HL-60 (cell line): ENCODE data around the gene SGSM1.

Experiments used
- DNase-seq, 2 experiments: peaks; one replicate each; pipeline ENCODE4 v3.0.0-alpha.2; 2010 to 2020; ENCODE audit warnings: low read depth in 1 of 2, low spot score in 1 of 2
- H3K27ac ChIP-seq: fragments of 250-450 bp; sonication (Bioruptor Pico); replicated peaks from 2 replicates; pipeline ENCODE4 v1.5.1; 2020; ENCODE audit warnings: mild to moderate bottlenecking, moderate library complexity
- H3K27me3 ChIP-seq: fragments of 250-450 bp; sonication (Bioruptor Pico); 2 replicates; pipeline ENCODE4 v1.5.1; 2021; ENCODE audit warnings: mild to moderate bottlenecking, moderate library complexity; ENCODE audit not compliant: insufficient read depth, poor library complexity, severe bottlenecking
- H3K4me3 ChIP-seq: replicated peaks from 2 replicates; pipeline ENCODE4 v1.5.1; 2011; ENCODE audit warnings: mild to moderate bottlenecking, control low read depth, low read length; ENCODE audit not compliant: insufficient read depth
- GABPA ChIP-seq: IDR thresholded peaks from 2 replicates; pipeline ENCODE4 v1.6.1; 2012; ENCODE audit warnings: low read depth
- POLR2AphosphoS5 ChIP-seq: IDR thresholded peaks from 2 replicates; pipeline ENCODE4 v1.6.1; 2012; ENCODE audit warnings: low read depth
- SPI1 ChIP-seq: IDR thresholded peaks from 2 replicates; pipeline ENCODE4 v1.6.1; 2012; ENCODE audit warnings: low read depth, mild to moderate bottlenecking, borderline replicate concordance
- TF ChIP-seq, protein P1 (sequence below): IDR thresholded peaks from one replicate; pipeline ENCODE4 v1.5.1; 2011; ENCODE audit warnings: low read length, control low read depth, inconsistent platforms; ENCODE audit not compliant: insufficient read depth
- TF ChIP-seq, protein P2 (sequence below): IDR thresholded peaks from 2 replicates; pipeline ENCODE4 v1.6.1; 2012; ENCODE audit warnings: low read depth; ENCODE audit not compliant: insufficient replicate concordance

SGSM1 gene

DNA sequence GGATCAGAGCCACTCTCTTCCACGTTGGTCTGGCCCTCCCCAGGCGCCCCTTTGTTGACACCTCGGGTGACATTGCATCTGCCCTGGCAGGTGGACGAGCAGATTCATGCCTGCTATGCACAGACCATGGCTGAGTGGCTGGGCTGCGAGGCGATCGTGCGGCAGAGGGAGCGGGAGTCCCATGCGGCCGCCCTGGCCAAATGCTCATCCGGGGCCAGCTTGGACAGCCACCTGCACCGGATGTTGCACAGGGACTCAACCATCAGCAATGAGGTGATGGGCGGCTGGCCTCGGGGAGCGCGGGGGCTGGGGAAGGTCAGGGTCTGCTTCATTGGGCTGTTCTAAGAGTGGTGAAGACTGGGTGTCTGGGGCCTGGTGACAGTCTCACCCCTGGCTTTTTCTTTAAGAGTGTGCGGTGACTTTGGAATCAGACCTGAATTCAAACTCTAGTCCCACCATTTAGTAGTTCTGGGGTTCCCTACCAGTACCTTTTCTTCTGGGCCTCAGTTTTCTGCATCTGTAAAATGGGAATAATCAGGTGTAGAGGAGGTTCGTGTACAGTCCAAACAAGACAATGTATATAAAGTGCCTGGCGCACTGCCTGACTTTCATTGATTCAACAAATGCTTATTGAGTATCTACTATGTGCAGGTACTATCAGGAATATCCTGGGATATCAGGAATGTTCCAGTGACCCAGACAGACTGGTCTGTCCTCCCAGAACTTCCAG lies 87.5 kb downstream of the SGSM1 start:
- Histone ChIP-seq H3K4me3 (no peak overlapping the region), H3K27ac (peak overlapping the region; percentile 84), H3K27me3 (no peaks in the 10 kb centered on the region)
- TF ChIP-seq GABPA (no peak), POLR2AphosphoS5 (no peak)
- no peak for DNase-seq

DNA sequence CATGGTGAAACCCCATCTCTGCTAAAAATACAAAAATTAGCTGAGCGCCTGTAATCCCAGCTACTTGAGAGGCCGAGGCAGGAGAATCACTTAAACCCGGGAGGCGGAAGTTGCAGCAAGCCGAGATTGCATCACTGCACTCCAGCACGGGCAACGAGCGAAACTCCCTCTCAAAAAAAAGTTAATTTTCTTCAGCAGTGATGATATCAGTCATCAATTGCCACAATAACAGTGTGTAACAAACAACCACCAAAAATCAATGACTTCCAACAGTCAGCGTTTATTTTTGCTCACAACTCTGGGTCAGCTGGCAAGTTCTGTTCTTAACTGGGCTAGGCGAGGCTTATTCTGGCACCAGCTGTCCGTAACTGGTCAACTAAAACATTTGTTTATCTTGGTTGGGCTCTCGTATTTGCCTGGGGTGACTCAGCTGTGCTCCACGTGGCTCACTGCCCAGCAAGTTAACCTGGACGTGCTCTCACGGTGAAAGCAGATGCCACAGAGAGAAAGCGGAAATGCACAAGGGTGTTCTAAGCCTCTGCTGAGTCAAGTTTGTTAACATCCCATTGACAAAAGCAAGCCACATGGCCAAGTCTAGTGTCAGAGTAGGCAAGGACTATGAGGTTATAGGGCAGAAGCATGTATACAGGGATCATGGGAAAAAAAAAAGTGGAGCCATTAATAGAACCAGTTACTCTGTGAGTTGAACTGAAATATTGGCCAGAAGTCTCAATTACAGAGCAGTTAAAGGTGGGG lies 88.4 kb downstream of the SGSM1 start:
- peak; percentile 69 to 87 for DNase-seq
- TF ChIP-seq SPI1 (peak; percentile 94), GABPA (peak; percentile 35; the same call in 1 of the 2 replicates), POLR2AphosphoS5 (peak; percentile 70)
- TF ChIP-seq, protein P1, sequence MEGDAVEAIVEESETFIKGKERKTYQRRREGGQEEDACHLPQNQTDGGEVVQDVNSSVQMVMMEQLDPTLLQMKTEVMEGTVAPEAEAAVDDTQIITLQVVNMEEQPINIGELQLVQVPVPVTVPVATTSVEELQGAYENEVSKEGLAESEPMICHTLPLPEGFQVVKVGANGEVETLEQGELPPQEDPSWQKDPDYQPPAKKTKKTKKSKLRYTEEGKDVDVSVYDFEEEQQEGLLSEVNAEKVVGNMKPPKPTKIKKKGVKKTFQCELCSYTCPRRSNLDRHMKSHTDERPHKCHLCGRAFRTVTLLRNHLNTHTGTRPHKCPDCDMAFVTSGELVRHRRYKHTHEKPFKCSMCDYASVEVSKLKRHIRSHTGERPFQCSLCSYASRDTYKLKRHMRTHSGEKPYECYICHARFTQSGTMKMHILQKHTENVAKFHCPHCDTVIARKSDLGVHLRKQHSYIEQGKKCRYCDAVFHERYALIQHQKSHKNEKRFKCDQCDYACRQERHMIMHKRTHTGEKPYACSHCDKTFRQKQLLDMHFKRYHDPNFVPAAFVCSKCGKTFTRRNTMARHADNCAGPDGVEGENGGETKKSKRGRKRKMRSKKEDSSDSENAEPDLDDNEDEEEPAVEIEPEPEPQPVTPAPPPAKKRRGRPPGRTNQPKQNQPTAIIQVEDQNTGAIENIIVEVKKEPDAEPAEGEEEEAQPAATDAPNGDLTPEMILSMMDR, result no peak
- TF ChIP-seq, protein P2, sequence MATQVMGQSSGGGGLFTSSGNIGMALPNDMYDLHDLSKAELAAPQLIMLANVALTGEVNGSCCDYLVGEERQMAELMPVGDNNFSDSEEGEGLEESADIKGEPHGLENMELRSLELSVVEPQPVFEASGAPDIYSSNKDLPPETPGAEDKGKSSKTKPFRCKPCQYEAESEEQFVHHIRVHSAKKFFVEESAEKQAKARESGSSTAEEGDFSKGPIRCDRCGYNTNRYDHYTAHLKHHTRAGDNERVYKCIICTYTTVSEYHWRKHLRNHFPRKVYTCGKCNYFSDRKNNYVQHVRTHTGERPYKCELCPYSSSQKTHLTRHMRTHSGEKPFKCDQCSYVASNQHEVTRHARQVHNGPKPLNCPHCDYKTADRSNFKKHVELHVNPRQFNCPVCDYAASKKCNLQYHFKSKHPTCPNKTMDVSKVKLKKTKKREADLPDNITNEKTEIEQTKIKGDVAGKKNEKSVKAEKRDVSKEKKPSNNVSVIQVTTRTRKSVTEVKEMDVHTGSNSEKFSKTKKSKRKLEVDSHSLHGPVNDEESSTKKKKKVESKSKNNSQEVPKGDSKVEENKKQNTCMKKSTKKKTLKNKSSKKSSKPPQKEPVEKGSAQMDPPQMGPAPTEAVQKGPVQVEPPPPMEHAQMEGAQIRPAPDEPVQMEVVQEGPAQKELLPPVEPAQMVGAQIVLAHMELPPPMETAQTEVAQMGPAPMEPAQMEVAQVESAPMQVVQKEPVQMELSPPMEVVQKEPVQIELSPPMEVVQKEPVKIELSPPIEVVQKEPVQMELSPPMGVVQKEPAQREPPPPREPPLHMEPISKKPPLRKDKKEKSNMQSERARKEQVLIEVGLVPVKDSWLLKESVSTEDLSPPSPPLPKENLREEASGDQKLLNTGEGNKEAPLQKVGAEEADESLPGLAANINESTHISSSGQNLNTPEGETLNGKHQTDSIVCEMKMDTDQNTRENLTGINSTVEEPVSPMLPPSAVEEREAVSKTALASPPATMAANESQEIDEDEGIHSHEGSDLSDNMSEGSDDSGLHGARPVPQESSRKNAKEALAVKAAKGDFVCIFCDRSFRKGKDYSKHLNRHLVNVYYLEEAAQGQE, result no peak
- Histone ChIP-seq H3K27me3 (no peaks in the 10 kb centered on the region), H3K27ac (peak overlapping the region; percentile 84), H3K4me3 (no peak overlapping the region)

DNA sequence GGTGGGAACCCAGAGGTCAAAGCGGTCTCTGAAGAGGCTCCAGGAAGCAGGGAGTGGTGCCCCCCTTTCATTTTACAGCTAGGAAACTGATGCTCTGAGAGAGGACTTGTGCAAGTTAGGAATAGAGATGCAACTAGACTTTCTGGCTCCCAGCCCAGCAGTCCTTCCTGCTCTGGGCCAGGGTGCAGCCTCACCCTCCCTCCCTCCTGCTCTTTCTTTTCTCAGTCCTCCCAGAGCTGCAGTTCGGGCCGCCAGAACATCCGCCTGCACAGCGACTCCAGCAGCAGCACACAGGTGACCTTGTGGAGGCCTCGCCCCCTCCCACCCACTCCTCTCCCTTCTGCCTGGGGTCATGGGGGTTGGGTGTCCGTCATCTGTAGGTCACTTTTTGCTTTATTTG lies 89.0 kb downstream of the SGSM1 start:
- DNase-seq, result peak; percentile 20 to 69
- Histone ChIP-seq H3K27ac (peak overlapping the region; percentile 84), H3K4me3 (no peak overlapping the region), H3K27me3 (no peaks in the 10 kb centered on the region)
- TF ChIP-seq GABPA (no peak), SPI1 (no peak), POLR2AphosphoS5 (no peak)
- TF ChIP-seq, protein P2, result no peak
- TF ChIP-seq, protein P1, result no peak

DNA sequence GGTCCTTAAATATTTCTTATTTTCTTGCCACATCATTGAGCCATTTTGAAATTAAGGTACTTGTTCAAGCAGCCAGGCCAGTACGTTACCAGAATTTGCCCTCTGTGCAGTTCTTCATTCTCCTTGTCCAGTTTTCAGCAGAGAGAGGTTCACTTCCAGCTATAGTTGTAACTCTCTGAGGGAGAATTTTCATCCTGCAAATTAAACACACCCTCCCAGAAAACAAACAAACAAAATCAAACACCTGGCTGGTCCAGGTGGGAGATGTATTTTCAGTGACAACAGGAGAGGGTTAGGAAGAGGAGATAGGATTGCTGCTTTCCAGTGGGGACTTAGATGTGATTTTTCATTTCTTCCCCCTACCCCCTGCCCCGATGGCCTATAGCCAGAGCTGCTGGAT lies 95.4 kb downstream of the SGSM1 start:
- no peak for DNase-seq
- TF ChIP-seq GABPA (no peak), SPI1 (no peak), POLR2AphosphoS5 (no peak)
- TF ChIP-seq, protein P2, result no peak
- TF ChIP-seq, protein P1, result no peak
- Histone ChIP-seq H3K27ac (no peak overlapping the region), H3K4me3 (no peak overlapping the region), H3K27me3 (no peaks in the 10 kb centered on the region)
